ENCODE data around the gene ZCCHC17.

ZCCHC17 gene

GRCh38 chr1:31396633-31397351, 100.0 kb downstream of the ZCCHC17 start:
- no peak for DNase-seq (ENCODE audit: low read depth)

GRCh38 chr1:31397360-31398095, 100.7 kb downstream of the ZCCHC17 start:
- DNase-seq (ENCODE audit: low read depth): no peak

GRCh38 chr1:31398246-31398645, 101.4 kb downstream of the ZCCHC17 start:
- DNase-seq (ENCODE audit: low read depth): no peak

DNA sequence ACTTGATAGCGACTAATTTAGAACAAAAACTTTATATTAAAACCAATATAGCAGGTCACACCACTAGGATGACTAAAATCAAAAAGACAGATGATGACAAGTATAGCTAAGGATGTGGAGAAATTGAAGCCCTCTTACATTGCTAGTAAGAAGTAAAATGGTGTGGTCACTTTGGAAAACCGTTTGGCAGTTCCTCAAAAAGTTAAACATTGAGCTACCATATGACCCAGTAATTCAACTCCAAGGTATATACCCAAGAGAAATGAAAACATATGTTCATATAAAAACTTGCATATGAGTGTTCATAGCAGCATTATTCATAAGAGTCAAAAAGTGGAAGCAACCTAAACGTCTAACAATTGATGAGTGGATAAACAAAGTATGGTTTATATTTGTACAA, 103.1 kb downstream of the ZCCHC17 start:
- no peak for DNase-seq (ENCODE audit: low read depth)

DNA sequence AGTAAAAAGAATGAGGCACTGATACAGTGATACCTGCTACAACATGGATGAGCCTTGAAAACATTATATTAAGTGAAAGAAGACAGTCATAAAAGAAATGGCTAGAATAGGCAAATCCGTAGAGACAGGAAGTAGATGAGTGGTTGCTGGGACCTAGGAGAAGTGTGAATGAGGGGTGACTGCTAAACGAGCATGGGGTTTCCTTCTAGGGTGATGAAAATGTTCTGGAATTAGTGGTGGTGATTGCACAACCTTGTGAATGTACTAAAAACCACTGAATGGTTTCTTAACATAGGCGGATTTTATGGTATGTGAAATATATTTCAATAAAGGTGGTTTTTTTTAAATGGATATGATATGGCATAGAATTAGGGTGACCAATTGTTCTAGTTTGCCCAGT, 103.6 kb downstream of the ZCCHC17 start:
- DNase-seq (ENCODE audit: low read depth): no peak

GRCh38 chr1:31401241-31401640, 104.4 kb downstream of the ZCCHC17 start:
- DNase-seq (ENCODE audit: low read depth): no peak

DNA sequence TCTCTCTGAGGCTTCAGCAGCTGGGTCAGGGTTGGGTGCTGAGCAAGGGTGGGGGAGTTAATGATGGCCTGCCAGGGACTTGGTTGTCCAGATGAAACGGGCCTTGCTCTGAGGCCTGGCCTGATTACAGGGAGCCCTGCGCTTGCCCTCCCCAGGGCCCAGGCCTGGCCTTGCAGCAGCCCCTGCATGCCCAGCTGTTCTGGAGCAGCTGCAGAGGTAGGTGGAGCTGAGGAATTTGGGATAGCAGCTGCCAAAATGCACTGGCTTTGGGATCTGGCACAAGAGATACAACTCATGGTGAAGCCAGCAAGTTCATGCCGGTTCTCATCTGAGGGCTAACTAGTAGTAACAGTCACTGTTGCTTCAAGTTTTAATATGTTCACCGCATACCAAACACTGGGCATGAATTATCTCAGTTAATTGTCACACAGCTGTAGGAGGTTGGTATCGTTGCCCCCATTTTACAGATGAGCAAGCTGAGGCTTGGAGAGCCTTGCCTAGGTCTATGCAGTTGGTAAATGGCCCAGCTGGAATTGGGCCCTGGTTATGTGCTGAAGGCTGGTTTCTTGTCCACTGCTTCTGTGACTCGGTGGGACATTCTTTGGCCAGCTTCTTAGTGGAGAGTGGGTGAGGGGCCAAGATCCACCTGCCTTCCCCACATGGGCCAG, 108.9 kb downstream of the ZCCHC17 start:
- no peak for DNase-seq (ENCODE audit: low read depth)

DNA sequence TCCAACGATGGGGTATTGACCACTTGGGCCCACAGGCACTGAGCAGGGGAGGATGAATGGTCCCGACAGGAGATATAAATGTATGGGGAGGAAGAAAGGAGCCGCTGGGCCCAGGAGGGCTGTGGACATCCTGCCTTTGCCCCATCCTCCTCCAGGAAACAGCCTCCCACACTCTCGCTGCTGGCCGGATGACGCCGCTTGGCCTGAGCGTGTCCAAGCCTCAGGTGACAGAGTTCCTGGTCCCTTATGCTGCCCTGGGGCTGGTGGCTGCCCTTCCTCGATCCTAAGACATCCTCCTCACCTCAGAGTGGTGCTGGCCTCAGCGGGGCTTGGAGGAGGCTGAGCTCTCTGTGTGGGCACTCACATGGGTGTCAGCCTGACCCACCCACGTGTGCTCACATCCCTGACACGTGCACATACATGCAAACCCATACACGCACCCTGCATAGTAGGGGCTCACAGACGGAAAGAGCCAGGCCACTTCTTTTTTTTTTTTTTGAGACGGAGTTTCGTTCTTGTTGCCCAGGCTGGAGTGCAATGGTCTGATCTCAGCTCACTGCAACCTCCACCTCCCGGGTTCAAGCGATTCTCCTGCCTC, 110.3 kb downstream of the ZCCHC17 start:
- no peak for DNase-seq (ENCODE audit: low read depth)

DNA sequence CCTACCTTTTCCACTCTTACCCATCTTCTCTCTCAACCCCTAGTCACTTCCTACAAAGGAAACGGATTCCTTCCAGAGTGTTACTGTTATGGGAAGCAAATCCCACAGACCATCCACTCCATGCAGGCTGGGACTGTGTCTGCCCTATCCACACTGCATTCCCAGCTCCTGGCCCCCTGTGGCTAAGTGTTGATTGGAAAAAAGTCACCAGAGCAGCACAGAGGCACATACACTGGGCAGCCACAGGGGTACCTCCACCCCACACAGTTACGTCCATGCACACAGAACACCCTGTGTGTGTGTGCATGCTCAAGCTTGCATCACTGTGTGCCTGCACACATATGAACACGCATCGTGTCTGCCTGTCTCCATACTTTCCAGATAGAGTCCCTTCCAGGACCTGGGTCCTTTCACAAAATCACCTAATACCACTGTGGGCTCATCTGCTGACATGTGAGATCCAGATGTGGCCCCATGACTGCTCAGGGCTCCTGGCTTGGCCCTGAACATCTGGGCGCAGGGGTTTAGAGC, 112.0 kb downstream of the ZCCHC17 start:
- no peak for DNase-seq (ENCODE audit: low read depth)

DNA sequence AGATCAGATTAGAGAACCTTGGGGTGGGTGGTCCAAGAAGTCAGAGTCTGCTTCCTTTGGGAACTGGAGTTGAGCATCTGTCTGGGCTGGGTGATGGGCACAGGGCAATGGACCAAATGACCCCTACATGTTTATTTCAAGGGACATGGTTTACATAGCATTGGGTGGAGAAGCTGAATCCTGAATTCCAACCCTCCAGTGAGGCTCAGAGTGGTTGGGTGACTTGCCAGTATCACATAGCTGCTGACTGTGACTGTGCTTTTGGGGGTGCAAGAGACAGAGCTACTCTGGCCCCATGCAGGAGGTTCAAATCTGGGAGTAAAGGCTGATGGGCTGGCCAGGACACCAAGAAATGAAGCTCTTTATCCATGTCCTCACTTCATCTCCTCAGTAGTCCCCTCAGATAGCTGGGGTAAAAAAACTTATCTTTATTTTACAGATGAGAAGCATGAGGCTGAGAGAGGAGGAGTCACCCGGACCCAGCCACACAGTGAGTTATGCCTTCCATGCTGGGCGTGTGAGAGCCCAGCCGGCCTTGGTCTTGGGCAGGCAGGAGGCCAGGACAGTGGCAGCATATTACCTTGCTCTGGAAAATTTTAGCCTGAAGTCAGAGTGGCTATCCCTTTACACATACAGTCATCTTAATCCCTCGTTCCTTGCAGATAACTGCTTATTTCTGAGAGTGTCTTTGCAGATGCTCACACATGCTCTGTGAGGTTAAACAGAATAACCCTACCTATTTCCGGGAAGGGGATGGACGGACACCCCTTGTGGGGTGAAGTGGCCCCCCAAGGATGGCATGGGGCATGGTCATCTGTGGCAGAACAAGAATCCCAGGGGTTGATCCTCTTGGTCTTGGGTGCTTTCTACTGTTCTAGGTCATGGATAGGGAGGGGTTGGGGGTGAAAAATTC, 113.4 kb downstream of the ZCCHC17 start:
- no peak for DNase-seq (ENCODE audit: low read depth)

DNA sequence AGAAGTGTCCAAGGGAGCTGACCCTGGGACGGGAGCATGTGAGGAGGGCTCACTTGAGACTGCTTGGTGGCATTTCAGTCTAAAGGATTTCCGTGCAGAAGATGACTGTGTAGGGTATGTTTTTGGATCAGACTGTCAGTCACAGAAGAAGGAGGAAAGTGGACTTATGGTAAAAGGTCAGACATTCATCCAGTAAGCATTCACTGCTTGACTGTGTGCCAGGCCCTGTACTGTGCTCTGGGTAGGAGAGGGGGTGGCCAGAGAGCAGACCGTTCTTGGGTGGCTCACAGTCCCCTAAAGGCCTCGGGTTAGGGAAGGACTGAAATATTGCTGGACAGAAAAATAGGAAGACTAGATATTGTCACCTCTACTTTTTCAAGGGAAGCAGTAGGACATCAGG, 114.0 kb downstream of the ZCCHC17 start:
- DNase-seq (ENCODE audit: low read depth): no peak

DNA sequence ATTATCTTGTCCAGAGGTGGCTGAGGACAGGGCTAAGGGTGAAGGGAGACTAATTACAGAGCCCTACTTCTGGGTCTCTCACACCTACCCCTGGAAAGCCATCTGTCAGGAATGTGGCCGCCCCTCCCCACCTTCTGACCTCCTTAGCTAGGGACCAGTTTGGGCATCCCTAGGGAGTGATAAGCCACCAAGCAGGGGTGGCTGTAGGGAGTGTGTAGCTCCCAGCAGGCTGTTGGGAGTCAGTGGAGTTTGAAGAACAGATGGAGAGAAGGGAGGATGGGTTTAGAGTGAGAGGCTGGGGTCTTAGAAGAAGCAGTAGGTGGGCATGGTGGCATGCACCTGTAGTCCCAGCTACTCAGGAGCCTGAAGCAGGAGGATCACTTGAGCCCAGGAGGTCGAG, 115.4 kb downstream of the ZCCHC17 start:
- DNase-seq (ENCODE audit: low read depth): no peak

DNA sequence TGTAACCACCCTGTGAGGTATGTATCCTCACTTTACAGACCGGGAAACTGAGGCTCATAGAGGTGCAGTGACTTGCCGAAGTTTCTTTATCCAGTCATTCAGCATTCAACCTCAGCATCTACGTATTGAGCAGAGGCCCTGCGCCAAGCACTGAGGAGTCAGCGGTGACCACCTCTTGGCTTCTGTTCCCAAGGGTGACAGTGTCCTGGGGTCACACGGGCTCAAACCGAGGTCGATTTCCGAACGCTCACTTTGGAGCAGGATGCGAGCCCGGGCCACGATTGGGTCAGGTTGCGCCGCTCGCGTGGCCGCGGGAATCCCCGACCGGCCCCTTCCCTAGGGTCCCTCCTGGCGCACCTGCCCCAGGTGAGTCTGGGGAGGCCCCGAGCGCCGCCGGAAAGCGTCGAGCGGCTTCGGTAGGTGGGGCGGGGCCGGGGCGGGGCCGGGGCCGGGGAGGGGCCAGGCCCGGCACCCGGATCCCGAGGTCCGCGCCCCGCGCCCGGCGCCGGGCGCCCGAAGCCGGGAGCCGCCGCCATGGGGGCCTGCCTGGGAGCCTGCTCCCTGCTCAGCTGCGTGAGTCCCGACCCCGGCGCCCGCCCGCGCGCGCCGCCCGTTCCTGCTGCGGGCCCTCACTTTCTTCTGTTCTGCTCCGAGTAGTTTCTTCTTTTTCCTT, 116.0 kb downstream of the ZCCHC17 start, which contains the start of gene SERINC2:
TSS of gene SERINC2 (plus strand) at position 482 of the 673 bp plus-strand sequence. CDS start at position 535, 53 bp downstream.
- no peak for DNase-seq (ENCODE audit: low read depth)

- DNase-seq (ENCODE audit: low read depth): no peak
Measured at GRCh38 chr1:31413405-31414001, 116.7 kb downstream of the ZCCHC17 start.

All from CMK (cell line).